ENCODE data around the gene UBE2L3. TPM values are rescaled to one million over a fixed set of nuclear protein-coding genes. Genes with fewer than 3 reads are reported as not detected.

The UBE2L3 gene
- total RNA-seq (2014; rRNA removed; shearing (Covaris generic)), result 32.3 and 34.1 TPM in 2 replicates

DNA sequence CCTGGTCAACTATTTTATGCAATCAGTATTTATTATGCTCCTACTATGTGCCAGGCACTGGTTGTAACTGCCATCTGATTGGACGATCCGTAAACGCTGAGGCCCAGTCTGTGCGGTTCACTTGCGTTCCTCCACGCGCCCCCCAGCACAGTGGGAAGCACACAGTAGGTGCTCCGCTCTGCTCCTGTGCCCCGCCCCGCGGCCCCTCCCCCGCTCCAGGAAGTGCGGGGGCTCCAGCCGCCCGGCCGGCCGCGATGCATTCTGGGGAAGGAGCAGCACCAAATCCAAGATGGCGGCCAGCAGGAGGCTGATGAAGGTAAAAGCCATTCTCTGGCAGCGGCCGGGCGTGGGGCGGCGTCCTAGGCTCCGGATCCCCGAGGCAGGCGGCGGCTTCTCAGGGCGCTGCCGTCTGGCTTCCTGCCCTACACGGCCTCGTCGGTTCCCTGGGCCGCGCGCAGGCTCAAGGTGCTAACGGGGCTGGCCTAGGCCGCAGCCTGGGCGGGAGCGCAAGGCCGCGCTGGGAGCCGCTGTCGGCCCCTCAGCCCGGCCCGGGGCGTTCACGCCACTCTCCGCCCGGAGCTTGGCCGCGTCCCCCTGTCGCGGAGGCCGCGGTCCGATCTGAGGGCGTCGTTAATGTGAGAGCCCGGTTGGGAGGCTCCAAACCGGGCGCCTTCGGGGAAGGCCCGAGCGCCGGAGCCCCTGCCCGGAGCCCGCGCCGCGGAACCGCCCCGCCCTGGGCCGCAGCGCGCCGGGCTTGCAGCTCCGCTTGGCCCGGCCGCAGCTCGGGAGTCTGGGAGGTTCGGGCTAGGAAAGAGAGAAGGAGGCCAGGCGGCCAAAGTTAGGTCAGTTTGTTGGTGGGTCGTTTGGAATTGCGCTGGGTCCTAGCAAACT, at the start of gene UBE2L3:
Gene UBE2L3 (plus strand): TSS at position 259 of the 891 bp plus-strand sequence. CDS start 31 bp downstream, at position 290.

DNA sequence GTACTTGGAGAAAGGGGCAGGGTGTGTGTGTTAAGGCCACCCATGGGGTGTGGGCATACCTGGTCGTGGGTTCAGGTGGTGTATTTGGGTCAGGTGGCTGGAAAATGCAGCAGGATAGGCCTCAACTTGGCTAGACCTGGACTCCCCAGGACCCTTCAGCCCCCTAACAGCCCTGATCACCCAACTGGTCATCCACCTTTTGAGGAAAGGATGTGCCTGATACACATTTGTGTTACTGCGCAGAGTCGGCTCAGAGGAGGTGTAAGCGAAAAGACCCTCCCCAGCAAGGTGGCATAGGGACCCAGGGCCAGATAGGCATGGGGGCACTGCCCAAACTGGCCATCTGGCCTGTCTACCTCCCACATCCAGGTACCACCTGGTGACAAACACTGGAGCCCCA, 16.2 kb upstream of the UBE2L3 start, which contains the start of gene RIMBP3C:
Gene RIMBP3C (minus strand): TSS at position 101 of the 400 bp plus-strand sequence. CDS start 485 bp downstream, outside the sequence.

DNA sequence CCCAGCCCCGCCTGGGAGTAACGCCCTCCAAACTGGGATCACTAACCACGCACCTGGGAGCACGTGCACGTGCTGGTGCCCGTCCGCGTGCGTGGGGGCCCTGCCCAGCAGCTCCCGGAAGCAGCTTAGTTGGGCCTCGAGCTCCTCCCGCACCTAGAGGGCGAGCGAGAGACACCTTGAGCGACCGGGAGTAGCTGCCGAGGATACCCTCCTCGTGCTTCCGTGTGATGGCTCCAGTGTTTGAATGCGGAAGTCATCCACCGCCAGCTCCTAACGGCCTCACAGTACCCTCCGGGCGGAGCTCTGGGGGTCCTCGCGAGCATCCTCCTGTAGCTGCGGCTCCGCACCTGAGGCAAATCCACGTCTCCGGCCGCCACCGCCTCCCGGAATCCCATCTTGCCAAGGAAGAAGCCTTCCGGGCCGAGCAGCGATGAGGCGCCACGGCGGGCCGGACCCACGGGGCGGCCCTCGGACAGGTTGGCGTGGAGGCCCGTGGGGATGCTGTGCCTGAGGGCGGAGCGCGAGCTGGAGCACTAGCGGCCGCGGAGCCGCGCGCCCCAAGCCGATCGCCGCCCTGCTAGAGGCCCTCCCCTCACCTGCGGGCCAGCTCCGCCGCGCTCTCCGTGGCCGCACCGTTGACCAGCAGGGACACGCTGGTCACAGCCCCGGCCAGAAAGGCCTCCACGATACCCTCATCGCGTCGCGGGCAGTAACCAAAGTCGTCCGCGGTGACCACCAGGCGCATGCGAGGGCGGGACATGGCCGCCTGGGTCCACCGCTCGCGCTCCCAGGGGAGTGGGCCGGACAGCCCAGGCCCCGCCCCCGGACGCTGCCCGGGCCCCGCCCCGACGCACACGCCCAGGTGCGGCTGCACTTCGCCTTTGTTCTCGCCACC, 62.0 kb downstream of the UBE2L3 start, which contains the start of gene YDJC:
Gene YDJC (minus strand): TSS at position 768 of the 895 bp plus-strand sequence. CDS start 8 bp downstream, at position 760.

DNA sequence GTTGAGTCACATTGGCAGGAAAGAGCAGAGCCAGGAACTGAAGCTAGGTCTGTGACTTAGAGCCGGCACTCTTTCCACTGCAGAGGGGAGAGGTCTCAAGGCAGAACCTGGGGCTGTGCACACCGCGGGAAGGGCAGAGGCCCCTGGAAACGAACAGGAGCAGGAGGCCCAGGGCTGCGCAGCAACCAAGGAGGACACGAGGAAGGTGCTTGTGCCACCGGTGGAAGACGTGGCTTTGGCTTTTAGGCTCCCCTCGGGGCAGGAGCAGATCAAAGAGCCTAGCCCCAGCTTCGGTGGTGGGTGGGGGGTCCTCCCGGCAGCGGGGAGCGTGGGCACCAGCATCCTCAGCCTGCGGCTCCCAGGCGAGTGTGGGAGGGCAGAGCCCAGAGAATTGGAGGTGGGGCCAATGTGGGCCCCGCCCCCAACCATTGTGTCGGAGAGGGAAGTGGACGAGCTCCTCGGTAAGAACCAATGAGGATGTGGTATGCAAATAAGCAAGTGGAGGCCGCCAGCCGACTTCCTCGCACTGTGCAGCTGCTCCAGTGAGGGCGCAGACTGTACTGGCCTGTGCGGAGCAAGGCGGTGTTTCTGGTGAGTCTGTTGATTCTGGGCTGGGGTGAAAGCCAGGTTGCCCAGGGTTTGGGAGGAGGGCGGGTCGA, 64.9 kb downstream of the UBE2L3 start, which contains the start of gene CCDC116:
Gene CCDC116 (plus strand): TSS at position 524 of the 659 bp plus-strand sequence. CDS start 422 bp downstream, outside the sequence.

DNA sequence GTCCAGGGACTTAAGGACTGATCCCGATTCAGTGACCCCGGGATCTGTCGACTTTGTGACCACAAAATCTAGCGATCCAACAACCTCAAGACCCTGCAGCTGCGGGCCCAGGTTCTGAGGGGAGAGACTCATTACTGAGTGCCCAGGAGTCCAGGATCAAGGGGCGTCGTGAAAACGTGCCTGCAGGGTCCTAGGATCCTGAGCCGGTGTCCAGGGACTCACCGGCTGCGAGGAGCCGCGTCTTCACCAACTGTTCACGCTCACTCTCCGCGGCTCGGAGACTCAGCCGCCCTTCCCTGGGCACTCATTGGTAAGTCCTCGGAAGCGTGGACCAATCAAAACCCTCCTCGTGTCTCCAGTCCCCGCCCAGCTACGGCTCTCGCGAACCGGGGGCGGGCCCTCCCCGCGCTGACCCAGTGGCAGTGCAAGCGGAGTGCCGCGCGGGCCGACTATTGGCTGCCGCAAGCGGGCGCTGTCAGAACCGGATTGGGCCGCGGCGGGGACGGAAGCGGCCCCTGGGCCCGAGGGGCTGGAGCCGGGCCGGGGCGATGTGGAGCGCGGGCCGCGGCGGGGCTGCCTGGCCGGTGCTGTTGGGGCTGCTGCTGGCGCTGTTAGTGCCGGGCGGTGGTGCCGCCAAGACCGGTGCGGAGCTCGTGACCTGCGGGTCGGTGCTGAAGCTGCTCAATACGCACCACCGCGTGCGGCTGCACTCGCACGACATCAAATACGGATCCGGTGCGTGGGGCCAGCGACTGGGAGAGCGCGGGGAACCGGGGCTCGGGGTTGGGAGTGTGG, 74.5 kb downstream of the UBE2L3 start, which contains the start of gene SDF2L1:
Gene SDF2L1 (plus strand): TSS at position 514 of the 795 bp plus-strand sequence. CDS start 35 bp downstream, at position 549.

Small RNA genes within 50 kb of the gene (small RNA-seq; reads per million reads assigned to genes)
- 1.3 reads per million, percentile 62 among the genes with 10 or more reads in this experiment for gene MIR301B
- not detected for gene RF00492
- gene RN7SKP221, result not detected

Other genes with a start within 250 kb of the UBE2L3 start
- gene RIMBP3B, start 184.0 kb upstream of the UBE2L3 start, total RNA-seq (2014; rRNA removed; shearing (Covaris generic)), result 0.53 TPM in 2 replicates
- gene HIC2, start 150.3 kb upstream of the UBE2L3 start, total RNA-seq (2014; rRNA removed; shearing (Covaris generic)), result 5.6 and 6.7 TPM in 2 replicates
- 0.53 and 1.8 TPM in 2 replicates for gene TMEM191C, start 100.3 kb upstream of the UBE2L3 start, total RNA-seq (2014; rRNA removed; shearing (Covaris generic))
- gene RIMBP3C, start 16.3 kb upstream of the UBE2L3 start, total RNA-seq (2014; rRNA removed; shearing (Covaris generic)), result 0.03 TPM in 1 of 2 replicates, not detected in the other
- gene YDJC, start 62.3 kb downstream of the UBE2L3 start, total RNA-seq (2014; rRNA removed; shearing (Covaris generic)), result 59.2 and 72.3 TPM in 2 replicates
- not detected in 2 replicates for gene CCDC116, start 65.0 kb downstream of the UBE2L3 start, total RNA-seq (2014; rRNA removed; shearing (Covaris generic))
- 38.8 and 67.4 TPM in 2 replicates for gene SDF2L1, start 74.6 kb downstream of the UBE2L3 start, total RNA-seq (2014; rRNA removed; shearing (Covaris generic))
- gene PPIL2, start 98.3 kb downstream of the UBE2L3 start, total RNA-seq (2014; rRNA removed; shearing (Covaris generic)), result 27.7 and 29.0 TPM in 2 replicates
- gene YPEL1, start 168.1 kb downstream of the UBE2L3 start, total RNA-seq (2014; rRNA removed; shearing (Covaris generic)), result 0.38 and 0.48 TPM in 2 replicates

Data from A375 (cell line).